22Rv1 (cell line): ENCODE results near the gene AHRR.

Experiments used
- H3K27ac ChIP-seq: fragments of 450-650 bp; 2 replicates; pipeline ENCODE4 v1.5.1; 2017
- CTCF ChIP-seq: fragments of 450-650 bp; IDR thresholded peaks from 2 replicates; pipeline ENCODE4 v1.5.1; 2017; ENCODE audit warnings: mild to moderate bottlenecking
- ZFX ChIP-seq: fragments of 450-650 bp; IDR thresholded peaks from 2 replicates; pipeline ENCODE4 v1.6.1; 2017; ENCODE audit warnings: antibody characterized with exemption, borderline replicate concordance

The AHRR gene

GRCh38 chr5:440401-441201 is 119.1 kb downstream of the AHRR start:
- H3K27ac ChIP-seq: no peak overlapping the region
- TF ChIP-seq CTCF: no peak

GRCh38 chr5:441996-442334 is 120.5 kb downstream of the AHRR start:
- H3K27ac ChIP-seq: no peak overlapping the region
- TF ChIP-seq ZFX: no peak
- no peak for TF ChIP-seq CTCF

- peak within 1 kb of the TSS; percentile 60 for H3K27ac ChIP-seq
- TF ChIP-seq CTCF (no peak), ZFX (no peak)
Observed at GRCh38 chr5:442335-443238, 121.1 kb downstream of the AHRR start, which contains the start of gene EXOC3. TSS of gene EXOC3 (plus strand) at chr5:443176. CDS start at chr5:446206, 3,030 bp downstream.

- H3K27ac ChIP-seq: peak overlapping the region; percentile 60; the same call in 1 of the 2 replicates
- TF ChIP-seq ZFX (no peak), CTCF (no peak)
Observed at GRCh38 chr5:443239-444151, 122.0 kb downstream of the AHRR start.

- TF ChIP-seq ZFX: no peak
- no peak for TF ChIP-seq CTCF
- no peak overlapping the region for H3K27ac ChIP-seq
Observed at GRCh38 chr5:444226-444625, 122.7 kb downstream of the AHRR start.

GRCh38 chr5:445591-445990 is 124.1 kb downstream of the AHRR start:
- no peak overlapping the region for H3K27ac ChIP-seq
- TF ChIP-seq ZFX (no peak), CTCF (no peak)
